ENCODE measurements around the gene UBE3A. TPM values are rescaled to one million over a fixed set of nuclear protein-coding genes. Genes with fewer than 3 reads are reported as not detected.

UBE3A gene
- polyA plus RNA-seq, 2 of the 4 experiments (the other 2 are of a cell fraction) = 22.3 to 42.2 TPM

- no peak overlapping the region for H3K4me2 ChIP-seq
- ChIA-PET POLR2A (no interaction called here), CTCF (no interaction called here)
- H3K27ac ChIP-seq = no peak overlapping the region
- FAIRE-seq (no peak), DNase-seq (ENCODE audit: low read depth in 1 of 2, low spot score in 1 of 2) (no peak), ATAC-seq (no peak)
- no peaks in the 10 kb centered on the region for H3K4me1 ChIP-seq
- 29% methylated on average over 1 of the region's 1 CpG for WGBS (ENCODE audit: missing lambda C conversion rate)
- H3K4me3 ChIP-seq = no peak overlapping the region
- no peak for TF ChIP-seq EHF (CRISPR knock-in tag; IDR thresholded peaks at IDR 0.05)
- no peak for TF ChIP-seq ZFP36 (IDR thresholded peaks at IDR 0.05; ENCODE audit: borderline replicate concordance, partially characterized antibody)
- no peak for TF ChIP-seq GATA3 (IDR thresholded peaks at IDR 0.05; ENCODE audit: borderline replicate concordance)
- no peak for TF ChIP-seq JUNB (IDR thresholded peaks at IDR 0.05)
- TF ChIP-seq MYC (IDR thresholded peaks at IDR 0.05; ENCODE audit: borderline replicate concordance, low read length) = no peak
- TF ChIP-seq, protein P1, sequence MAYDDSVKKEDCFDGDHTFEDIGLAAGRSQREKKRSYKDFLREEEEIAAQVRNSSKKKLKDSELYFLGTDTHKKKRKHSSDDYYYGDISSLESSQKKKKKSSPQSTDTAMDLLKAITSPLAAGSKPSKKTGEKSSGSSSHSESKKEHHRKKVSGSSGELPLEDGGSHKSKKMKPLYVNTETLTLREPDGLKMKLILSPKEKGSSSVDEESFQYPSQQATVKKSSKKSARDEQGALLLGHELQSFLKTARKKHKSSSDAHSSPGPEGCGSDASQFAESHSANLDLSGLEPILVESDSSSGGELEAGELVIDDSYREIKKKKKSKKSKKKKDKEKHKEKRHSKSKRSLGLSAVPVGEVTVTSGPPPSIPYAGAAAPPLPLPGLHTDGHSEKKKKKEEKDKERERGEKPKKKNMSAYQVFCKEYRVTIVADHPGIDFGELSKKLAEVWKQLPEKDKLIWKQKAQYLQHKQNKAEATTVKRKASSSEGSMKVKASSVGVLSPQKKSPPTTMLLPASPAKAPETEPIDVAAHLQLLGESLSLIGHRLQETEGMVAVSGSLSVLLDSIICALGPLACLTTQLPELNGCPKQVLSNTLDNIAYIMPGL (CRISPR knock-in tag; IDR thresholded peaks at IDR 0.05; ENCODE audit: borderline replicate concordance) = no peak
- TF ChIP-seq CEBPB (IDR thresholded peaks at IDR 0.05) = no peak
- TF ChIP-seq MAZ (IDR thresholded peaks at IDR 0.05; ENCODE audit: borderline replicate concordance, low read depth, low read length) = no peak
- no peak for TF ChIP-seq ATOH8 (CRISPR knock-in tag; IDR thresholded peaks at IDR 0.05; ENCODE audit: low read depth)
- TF ChIP-seq ZSCAN20 (CRISPR knock-in tag; IDR thresholded peaks at IDR 0.05) = no peak
- TF ChIP-seq RAD21 (conservative IDR thresholded peaks at IDR 0.05 in 1 of 2, IDR thresholded peaks at IDR 0.05 in 1 of 2) = no peak
- no peak for TF ChIP-seq BHLHE40 (IDR thresholded peaks at IDR 0.05; ENCODE audit: low read depth, low read length)
- no peak for TF ChIP-seq KDM1A (IDR thresholded peaks at IDR 0.05; ENCODE audit: low read depth)
- TF ChIP-seq TFCP2L1 (CRISPR knock-in tag; IDR thresholded peaks at IDR 0.05) = no peak
- no peak for TF ChIP-seq POLR2A (IDR thresholded peaks at IDR 0.05; ENCODE audit: low read length)
- TF ChIP-seq KDM5A (IDR thresholded peaks at IDR 0.05) = no peak
- no peak for TF ChIP-seq EP300 (IDR thresholded peaks at IDR 0.05)
- no peak for TF ChIP-seq JUN (IDR thresholded peaks at IDR 0.05)
- H3K9me3 ChIP-seq = no peaks in the 10 kb centered on the region
Measured at GRCh38 chr15:25469377-25469776, 30.6 kb upstream of the UBE3A start.

DNA sequence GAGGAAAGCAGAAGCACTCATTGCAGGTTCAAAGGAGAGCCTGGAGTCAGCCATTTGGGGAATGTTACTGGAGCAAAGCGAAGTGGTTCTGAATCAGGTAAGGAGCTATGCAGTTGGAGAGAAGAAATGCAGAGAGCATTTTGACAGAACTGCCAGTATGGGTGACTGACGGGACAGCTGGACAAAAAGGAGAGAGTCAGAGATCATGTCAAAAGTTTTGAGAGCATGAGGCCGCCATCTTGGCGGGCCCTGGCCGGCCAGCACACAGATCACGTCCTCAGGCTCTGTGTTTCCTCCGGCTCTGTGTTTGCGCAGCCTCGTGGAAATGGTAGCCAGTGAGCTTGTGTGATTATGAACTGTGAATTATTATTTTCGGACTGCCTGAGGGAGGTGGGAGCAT lies 29.8 kb upstream of the UBE3A start:
- ChIA-PET POLR2A (no interaction called here), CTCF (interaction anchor here (0.8 kb wide), 1 partner anchor 11 kb away, joined by 3 read pairs; no protein-coding TSS in a partner anchor)
- Histone ChIP-seq H3K9me3 (no peaks in the 10 kb centered on the region), H3K4me2 (no peak overlapping the region), H3K4me1 (no peaks in the 10 kb centered on the region), H3K27ac (no peak overlapping the region), H3K4me3 (no peak overlapping the region)
- FAIRE-seq (no peak), DNase-seq (ENCODE audit: low read depth in 1 of 2, low spot score in 1 of 2) (no peak), ATAC-seq (no peak)
- no peak for TF ChIP-seq CBX2 (IDR thresholded peaks at IDR 0.05; ENCODE audit: borderline replicate concordance, low read depth)
- TF ChIP-seq, protein P2, sequence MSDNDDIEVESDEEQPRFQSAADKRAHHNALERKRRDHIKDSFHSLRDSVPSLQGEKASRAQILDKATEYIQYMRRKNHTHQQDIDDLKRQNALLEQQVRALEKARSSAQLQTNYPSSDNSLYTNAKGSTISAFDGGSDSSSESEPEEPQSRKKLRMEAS (IDR thresholded peaks at IDR 0.05) = no peak
- TF ChIP-seq GATA3 (IDR thresholded peaks at IDR 0.05; ENCODE audit: borderline replicate concordance) = no peak
- TF ChIP-seq FOXS1 (CRISPR knock-in tag; IDR thresholded peaks at IDR 0.05) = no peak
- no peak for TF ChIP-seq KDM1A (IDR thresholded peaks at IDR 0.05; ENCODE audit: low read depth)
- TF ChIP-seq TP53 (CRISPR knock-in tag; IDR thresholded peaks at IDR 0.05) = no peak
- no peak for TF ChIP-seq SREBF2 (IDR thresholded peaks at IDR 0.05)
- TF ChIP-seq NR3C1 (IDR thresholded peaks at IDR 0.05) = no peak
- TF ChIP-seq EHMT2 (IDR thresholded peaks at IDR 0.05; ENCODE audit: low read depth) = no peak
- TF ChIP-seq CTCF (IDR thresholded peaks at IDR 0.05) = no peak
- TF ChIP-seq JUNB (IDR thresholded peaks at IDR 0.05) = no peak
- no peak for TF ChIP-seq SMC3 (IDR thresholded peaks at IDR 0.05)
- no peak for TF ChIP-seq FOSB (CRISPR knock-in tag; IDR thresholded peaks at IDR 0.05)
- TF ChIP-seq PHF8 (IDR thresholded peaks at IDR 0.05; ENCODE audit: borderline replicate concordance, low read depth) = no peak
- TF ChIP-seq HDAC2 (IDR thresholded peaks at IDR 0.05) = no peak
- 25% methylated on average over 10 of the region's 10 CpGs for WGBS (ENCODE audit: missing lambda C conversion rate)
